CD4-positive, alpha-beta T cell treated with Interleukin-1 beta for 1 hour (primary cell): ENCODE data around the gene PPM1E.
"Not testable (repeated sequence)": the region's sequence is repeated elsewhere in the genome, so short reads cannot be mapped to it uniquely, and the experiment has no call there.

ENCODE experiments used
- DNase-seq, 2 donors: peaks; one replicate each; pipeline ENCODE4 v3.0.0-alpha.2; 2020 to 2022

PPM1E gene

GRCh38 chr17:58755577-58756245 lies at the start of gene PPM1E:
Gene PPM1E, plus strand, starts transcription at chr17:58755854.
- DNase-seq, result peak; percentile 23 to 28

GRCh38 chr17:58706351-58707140 lies 49.1 kb upstream of the PPM1E start:
- no peak for DNase-seq

GRCh38 chr17:58710948-58711552 lies 44.6 kb upstream of the PPM1E start:
- peak; percentile 1 to 56 for DNase-seq

GRCh38 chr17:58722274-58722673 lies 33.4 kb upstream of the PPM1E start:
- no peak for DNase-seq

- DNase-seq, result no peak
Observed at GRCh38 chr17:58722696-58723095, 33.0 kb upstream of the PPM1E start.

- no peak for DNase-seq
Observed at GRCh38 chr17:58728798-58729197, 26.9 kb upstream of the PPM1E start.

- no peak for DNase-seq
Observed at GRCh38 chr17:58730937-58731336, 24.7 kb upstream of the PPM1E start.

- DNase-seq, result no peak
Observed at GRCh38 chr17:58734040-58734439, 21.6 kb upstream of the PPM1E start.

GRCh38 chr17:58734811-58735210 lies 20.8 kb upstream of the PPM1E start:
- DNase-seq, result no peak

GRCh38 chr17:58741121-58741625 lies 14.5 kb upstream of the PPM1E start:
- DNase-seq, result no peak

- no peak for DNase-seq
Observed at GRCh38 chr17:58747674-58748073, 8.0 kb upstream of the PPM1E start.

- DNase-seq, result not testable (repeated sequence)
Observed at GRCh38 chr17:58749627-58750026, 6.0 kb upstream of the PPM1E start.

GRCh38 chr17:58753026-58753425 lies 2.6 kb upstream of the PPM1E start:
- DNase-seq, result no peak

- no peak for DNase-seq
Observed at GRCh38 chr17:58755269-58755576, 431 bp upstream of the PPM1E start.

- DNase-seq, result no peak
Observed at GRCh38 chr17:58756246-58757161, 850 bp downstream of the PPM1E start.

- DNase-seq, result no peak
Observed at GRCh38 chr17:58757162-58757613, 1.5 kb downstream of the PPM1E start.

- DNase-seq, result no peak
Observed at GRCh38 chr17:58758890-58759289, 3.2 kb downstream of the PPM1E start.

- no peak for DNase-seq
Observed at GRCh38 chr17:58759522-58759921, 3.9 kb downstream of the PPM1E start.

- no peak for DNase-seq
Observed at GRCh38 chr17:58760248-58760647, 4.6 kb downstream of the PPM1E start.

GRCh38 chr17:58763263-58763662 lies 7.6 kb downstream of the PPM1E start:
- no peak for DNase-seq

- DNase-seq, result no peak
Observed at GRCh38 chr17:58764373-58764772, 8.7 kb downstream of the PPM1E start.

GRCh38 chr17:58778482-58778881 lies 22.8 kb downstream of the PPM1E start:
- DNase-seq, result not testable (repeated sequence)

GRCh38 chr17:58779446-58779845 lies 23.8 kb downstream of the PPM1E start:
- DNase-seq, result no peak
